ENCODE measurements around the gene TPO.

Gene TPO

DNA sequence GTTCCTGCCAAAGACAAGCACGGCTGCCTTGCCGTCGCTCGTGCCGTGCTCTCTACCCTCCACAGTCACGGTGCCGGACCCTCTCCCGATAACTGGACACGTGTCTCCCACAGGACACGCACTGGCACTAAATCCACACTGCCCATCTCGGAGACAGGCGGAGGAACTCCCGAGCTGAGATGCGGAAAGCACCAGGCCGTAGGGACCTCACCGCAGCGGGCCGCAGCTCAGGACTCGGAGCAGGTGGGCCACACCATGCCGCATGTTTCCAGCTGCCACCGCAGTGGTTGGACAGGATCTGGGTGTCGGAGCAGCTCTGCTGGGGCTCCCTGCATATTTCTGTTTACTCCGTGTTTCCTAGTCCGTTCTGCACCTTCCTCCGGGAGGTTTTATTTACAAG lies 127.2 kb downstream of the TPO start:
- no peak for DNase-seq

GRCh38 chr2:1541040-1541439 lies 127.8 kb downstream of the TPO start:
- DNase-seq: no peak

DNA sequence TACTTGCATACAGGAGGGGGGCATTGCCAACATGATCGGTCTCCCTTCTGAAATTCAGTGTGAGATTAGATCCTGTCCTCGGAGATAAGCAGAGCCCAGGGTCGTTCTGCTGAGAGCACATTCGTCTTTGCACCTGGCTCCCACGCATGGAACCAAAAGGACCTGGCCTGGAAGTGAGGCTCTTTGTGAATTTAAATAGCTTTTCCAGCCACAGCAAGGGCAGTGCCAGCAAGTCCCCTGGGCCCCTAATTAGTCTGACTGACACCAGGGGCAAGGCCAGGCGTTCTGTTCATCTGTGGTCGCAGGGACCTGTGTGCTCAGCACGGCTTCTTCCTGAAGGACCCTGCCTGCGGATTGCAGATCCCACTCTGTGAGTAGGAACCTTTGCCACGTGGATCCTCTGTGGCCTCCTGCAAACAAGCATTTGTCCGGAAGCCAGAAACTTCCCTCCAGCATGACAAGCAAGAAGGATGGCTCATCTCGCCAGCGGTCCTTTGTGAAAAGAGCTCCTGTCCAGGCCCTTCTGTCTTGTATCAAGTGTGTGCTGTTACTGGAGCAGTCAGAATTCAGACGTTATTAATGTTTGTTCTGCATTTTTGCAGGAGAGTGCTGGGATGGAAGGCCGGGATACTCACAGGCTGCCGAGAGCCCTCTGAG lies 128.7 kb downstream of the TPO start:
- no peak for DNase-seq

DNA sequence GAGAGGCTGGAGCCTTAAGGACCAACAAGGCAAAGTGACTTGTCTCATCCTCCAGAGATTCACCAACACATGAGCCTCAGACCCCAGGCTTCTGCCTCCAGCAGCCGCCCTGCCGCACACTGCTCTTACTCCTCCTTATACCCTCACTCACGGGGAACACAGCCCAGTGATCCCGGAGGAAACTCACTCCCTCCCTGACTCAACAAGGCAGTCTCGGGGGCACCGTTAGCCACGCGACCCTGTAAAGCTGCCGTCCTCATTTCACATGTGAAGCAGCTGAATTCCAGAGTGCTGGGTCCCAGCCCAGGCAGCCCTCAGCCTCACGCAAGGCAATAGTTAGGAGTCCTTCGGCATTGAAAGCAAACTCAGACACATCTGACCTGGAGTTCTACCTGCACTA lies 129.7 kb downstream of the TPO start:
- DNase-seq: no peak

- DNase-seq: no peak
These were observed 130.7 kb downstream of the TPO start for GRCh38 chr2:1543776-1544477.

- no peak for DNase-seq
These were observed 131.3 kb downstream of the TPO start for GRCh38 chr2:1544478-1545069.

DNA sequence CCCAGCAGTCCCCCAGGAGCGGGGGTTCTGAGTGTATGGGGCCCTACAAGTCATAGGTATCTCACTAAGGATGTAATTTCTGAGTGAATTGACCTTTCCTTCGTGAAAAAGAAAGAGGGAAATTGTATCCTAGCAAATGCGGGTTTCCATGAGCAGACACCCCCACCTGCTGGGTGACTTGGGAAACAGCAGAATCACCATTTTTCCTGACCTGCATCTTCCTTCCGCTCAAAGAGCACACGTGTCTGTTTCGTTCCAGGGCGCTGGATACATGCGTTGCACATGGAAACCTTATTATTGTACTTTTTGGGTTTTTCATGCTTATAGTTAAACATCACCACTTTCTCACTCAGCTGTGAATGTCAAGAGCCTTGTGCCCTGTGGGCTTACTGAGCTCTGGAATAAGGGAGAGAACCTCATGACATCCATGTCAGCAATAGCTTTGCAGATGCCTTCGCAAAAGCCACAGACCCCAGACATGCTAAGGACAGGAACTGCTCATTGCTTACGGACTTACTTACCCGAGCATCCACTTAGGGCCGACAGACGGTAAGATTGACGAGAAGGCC lies 132.8 kb downstream of the TPO start:
- DNase-seq: peak; percentile 7

GRCh38 chr2:1546901-1547300 lies 133.6 kb downstream of the TPO start:
- no peak for DNase-seq

DNA sequence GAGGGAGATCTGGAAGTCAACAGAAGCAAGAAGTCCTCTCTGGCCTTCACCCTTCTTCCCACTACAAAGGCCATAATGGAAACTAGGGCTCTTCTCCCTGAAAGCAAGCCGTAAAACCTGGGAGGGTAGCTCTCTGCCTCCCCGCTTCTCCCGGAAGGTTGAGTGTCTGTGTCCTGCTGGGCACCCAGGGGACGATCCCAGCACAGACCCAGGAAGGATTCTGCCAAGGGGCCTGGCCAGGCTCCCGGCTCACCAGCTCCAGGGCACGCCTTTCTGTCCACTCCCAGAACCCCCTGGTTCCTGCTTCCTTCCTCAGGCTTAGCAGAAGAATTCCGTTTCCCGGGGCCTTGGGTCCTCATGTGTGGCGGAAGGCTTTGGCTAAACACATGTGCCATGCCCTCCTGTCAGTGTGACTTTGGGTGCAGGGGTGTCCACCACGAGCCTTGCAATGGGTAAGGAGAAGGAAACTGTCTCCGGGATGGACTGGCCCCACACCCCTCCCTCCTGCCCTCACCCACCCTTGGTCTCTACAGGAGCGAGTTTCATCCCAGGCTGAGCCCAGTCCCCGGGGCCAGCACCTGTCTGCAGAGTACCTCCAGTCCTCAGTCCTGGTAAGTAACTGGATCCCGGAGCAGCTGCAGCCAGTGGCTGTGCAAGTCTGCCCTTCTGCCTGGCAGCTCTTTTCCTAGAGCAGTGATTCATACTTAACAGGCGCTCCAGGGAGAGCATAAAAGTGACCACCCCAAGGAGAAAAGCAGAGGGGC lies 135.8 kb downstream of the TPO start:
- no peak for DNase-seq

- no peak for DNase-seq
These were observed 136.8 kb downstream of the TPO start for GRCh38 chr2:1550076-1550475.

DNA sequence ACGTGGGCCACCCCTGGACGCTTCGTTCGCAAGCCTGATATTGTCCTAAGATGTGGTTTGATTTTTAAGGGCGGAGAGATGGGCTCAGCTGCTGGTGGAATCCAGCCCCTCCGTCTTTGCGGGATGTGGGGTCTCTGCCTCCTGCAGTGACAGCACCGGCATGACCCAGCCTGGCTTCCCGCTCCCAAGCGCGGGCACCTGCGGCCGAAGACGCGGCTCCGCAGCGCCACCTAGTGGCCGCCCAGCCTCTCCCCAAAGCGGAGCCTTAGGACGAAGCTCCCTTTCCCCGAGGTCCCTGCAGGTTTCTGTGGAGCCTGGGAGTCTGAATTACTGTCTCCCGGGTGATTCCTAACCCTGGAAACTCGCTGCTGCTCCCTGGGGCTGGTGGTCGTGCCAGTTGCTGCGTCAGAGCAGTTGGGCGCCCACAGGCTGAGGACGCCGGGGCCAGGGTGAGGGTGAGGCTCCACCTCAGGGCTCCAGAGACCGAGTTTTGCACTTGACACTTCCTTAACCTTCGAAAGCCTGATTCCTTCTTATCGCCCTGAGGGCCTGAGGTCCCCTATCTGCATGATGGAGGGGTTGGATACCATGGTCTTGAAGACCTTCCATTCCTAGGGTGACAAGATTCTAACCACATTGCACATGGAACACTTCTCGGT lies 137.5 kb downstream of the TPO start:
- no peak for DNase-seq

DNA sequence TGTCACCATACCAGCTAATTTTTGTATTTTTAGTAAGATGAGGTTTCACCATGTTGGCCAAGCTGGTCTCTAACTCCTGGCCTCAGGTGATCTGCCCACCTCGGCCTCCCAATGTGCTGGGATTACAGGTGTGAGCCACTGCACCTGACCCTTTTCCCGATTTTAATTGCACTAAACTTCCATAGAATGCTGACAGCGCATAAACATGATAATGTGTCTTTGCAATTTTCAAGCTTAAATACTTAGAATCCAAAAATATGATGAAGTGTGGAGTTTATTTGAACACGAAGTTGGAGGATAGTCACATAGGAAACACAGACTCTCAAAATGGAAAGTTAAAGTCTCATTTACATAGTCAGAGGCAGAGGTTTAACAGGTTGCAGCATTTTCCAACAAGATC lies 138.6 kb downstream of the TPO start:
- DNase-seq: no peak

GRCh38 chr2:1552611-1553010 lies 139.3 kb downstream of the TPO start:
- no peak for DNase-seq

GRCh38 chr2:1553671-1554295 lies 140.5 kb downstream of the TPO start:
- DNase-seq: no peak

GRCh38 chr2:1556286-1556685 lies 143.0 kb downstream of the TPO start:
- DNase-seq: no peak

GRCh38 chr2:1556776-1557466 lies 143.7 kb downstream of the TPO start:
- DNase-seq: no peak

- no peak for DNase-seq
These were observed 144.2 kb downstream of the TPO start for GRCh38 chr2:1557467-1557820.

DNA sequence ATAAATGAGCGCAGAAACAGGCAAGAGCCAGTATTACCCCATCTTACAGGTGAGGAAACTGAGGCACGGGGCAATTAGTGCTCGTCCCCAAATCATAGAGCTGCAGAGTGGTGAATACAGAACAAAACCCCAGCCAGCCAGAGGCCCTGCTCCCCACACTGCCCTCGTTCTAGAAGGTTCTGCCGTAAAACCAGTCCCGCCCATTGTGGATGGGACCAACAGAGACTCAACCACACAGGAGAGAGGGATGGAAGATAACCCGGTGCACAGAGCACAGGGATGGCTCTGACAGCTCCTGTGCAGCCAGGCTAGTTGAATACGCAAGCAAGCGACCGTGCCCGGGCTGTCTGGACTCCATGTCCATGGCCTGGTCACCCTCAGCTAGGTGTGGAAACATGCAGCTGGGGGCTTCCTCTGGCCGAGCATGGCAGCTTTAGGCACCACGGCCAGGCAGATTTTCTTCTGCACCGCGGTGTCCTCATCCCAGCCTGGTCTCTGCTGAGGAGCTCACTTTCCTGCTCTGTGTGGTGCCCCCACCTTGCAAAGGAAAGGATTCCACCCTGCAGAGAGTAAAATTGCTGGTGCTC lies 146.4 kb downstream of the TPO start:
- DNase-seq: no peak

- no peak for DNase-seq
These were observed 148.0 kb downstream of the TPO start for GRCh38 chr2:1561259-1561658.

DNA sequence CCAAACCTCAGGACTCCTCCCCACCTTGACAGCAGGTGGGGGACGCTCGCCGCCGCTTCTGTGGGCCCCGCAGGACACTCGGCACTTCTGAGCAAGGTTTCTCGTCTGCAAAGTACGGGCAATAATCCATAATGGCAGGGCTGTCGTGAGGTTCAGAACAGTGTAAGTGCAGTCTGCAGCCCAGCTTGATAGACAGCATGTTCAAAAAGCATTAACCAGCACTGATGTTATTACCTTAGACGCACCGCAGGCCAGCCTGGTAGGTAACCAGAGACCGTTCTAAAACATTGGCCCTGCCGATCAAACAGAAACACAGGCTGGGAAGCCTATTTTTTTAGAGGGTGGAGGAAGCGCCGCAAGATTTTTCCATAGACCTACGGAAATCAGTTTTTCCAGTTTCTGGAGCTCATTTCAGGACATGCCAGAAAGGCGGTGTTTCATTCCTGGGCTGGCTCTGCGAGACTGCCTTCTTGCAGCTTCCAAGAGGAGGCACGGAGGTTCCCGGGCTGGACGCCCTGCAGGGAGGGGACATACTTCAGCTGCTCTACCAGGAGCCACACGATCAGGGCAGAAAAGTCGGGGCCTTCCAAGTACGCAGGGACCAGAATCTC lies 148.7 kb downstream of the TPO start:
- DNase-seq: no peak
